KG1 (cell line): Measurements from ENCODE around the gene CPNE5.
"Not testable (repeated sequence)": the region's sequence is repeated elsewhere in the genome, so short reads cannot be mapped to it uniquely, and the experiment has no call there.

Experiments
- DNase-seq: peaks from one replicate; lab custom pipeline; 2025; lab: John Stamatoyannopoulos, UW

The CPNE5 gene

GRCh38 chr6:36723992-36724391, 115.3 kb downstream of the CPNE5 start:
- not testable (repeated sequence) for DNase-seq

- no peak for DNase-seq
These were observed 116.4 kb downstream of the CPNE5 start for GRCh38 chr6:36722879-36723278.

DNA sequence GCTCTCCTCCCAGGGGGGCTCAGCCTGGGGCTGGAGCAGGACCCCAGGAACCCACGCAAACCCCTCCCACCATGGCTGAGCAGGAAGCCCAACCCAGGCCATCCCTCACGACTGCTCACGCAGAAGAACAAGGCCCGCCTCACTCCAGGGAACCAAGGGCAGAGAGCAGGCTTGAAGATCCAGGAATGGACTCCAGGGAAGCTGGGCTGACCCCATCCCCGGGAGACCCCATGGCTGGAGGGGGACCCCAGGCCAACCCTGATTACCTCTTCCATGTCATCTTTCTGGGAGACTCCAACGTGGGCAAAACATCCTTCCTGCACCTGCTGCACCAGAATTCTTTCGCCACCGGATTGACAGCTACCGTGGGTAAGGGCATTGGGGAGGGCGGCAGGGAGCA, 116.9 kb downstream of the CPNE5 start:
- no peak for DNase-seq

- no peak for DNase-seq
These were observed 117.7 kb downstream of the CPNE5 start for GRCh38 chr6:36721369-36722140.

- no peak for DNase-seq
These were observed 118.7 kb downstream of the CPNE5 start for GRCh38 chr6:36720251-36721141.

GRCh38 chr6:36719126-36719525, 120.1 kb downstream of the CPNE5 start:
- no peak for DNase-seq

DNA sequence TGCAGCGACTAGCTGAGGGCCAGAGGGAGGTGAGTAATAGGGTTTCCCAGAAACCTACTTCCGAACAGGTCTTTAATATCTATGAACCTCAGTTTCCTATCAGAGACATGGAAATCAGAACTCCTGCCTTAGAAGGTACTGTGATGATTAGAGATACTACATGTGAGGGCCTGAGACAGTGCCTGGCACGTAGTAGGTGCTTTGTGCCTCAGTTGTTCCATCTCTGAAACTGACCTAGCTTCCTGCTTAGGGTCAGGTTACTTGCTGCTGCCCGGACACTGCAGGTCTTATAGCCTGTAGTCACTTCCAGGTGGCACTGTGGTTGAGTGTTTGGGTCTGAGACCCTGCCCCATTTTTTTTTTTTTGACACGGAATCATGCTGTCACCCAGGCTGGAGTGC, 120.7 kb downstream of the CPNE5 start:
- DNase-seq: no peak

DNA sequence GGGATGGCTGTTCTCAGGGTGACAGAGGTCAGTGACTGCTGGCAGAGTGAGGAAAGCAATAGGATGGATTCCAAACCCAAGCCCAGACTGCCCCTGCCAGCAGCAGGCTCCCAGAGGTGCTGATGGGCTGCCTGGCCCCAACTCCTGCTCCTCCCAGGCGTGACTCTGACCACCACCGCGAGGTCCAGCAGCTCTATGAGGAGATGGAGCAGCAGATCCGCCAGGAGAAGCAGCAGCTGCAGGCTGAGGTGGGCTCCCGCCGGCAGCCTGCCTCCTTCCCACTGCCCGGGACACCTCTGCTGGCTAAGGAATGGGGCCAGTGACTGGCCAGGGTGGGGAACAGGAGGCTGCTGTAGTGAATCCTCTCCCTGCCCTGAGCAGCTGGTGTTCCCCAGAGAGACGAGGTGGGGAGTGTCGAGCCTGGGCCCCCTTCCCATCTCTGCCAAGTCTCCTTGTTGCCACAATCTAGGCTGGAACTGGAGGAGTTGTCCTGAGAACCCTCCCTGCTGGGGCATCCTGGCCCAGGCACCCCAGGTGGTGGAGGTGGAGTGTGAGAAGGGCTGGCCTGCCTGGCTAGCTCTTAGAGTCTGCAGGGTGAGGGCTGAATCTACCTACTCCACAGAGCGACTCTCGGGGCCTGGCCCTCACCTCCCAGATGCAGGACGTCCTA, 121.2 kb downstream of the CPNE5 start:
- no peak for DNase-seq

GRCh38 chr6:36717231-36717825, 121.9 kb downstream of the CPNE5 start:
- no peak for DNase-seq

DNA sequence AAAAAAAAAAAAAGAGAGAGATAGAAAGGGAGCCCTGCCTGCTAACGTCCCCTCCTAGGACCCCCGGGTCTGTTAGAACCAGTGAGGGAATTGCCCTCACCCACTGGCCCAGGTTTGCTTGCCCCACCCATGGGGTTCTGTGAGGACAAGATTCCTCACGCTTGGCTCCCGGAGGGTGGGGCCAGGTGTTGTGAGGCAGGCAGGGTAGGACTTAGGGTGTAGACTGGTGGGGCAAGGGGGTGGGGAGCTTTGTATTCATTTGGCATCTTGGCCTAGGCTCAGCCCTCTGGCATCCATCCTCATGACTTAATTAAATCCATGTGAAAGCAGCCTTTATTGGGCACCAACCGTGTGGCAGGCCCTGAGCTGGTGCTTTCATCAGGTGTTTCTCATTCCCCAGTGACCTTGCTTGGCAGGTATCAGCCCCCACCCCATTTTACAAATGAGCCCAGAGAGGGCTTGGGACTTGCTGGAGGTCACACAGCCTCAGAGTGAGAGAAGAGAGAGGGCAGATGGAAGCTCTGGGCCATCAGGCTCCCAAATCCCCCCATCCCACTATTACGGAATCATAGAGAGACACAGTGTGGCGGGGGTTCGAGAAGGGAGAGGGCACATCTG, 122.7 kb downstream of the CPNE5 start:
- DNase-seq: no peak

- DNase-seq: no peak
These were observed 123.8 kb downstream of the CPNE5 start for GRCh38 chr6:36715469-36715868.

GRCh38 chr6:36714511-36714910, 124.7 kb downstream of the CPNE5 start:
- DNase-seq: no peak

- DNase-seq: no peak
These were observed 125.4 kb downstream of the CPNE5 start for GRCh38 chr6:36713846-36714245.

DNA sequence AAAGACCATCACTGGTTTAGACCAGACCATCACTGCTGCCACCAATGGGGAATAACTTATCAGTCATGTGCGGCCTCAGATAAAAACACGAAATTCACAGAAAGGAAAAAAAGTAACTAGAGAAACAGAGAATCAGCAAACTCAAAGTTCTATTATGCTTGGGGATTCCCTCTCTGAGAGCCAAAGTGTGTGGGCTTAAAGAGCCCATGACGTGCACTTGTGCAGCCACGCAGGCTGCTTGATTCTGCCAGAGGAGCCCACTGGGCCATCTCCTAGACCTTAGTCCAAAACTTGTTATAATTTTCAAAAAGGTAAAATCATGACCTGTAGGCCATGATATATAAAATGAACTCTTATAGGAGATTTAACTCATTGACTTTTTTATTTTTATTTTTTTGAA, 126.4 kb downstream of the CPNE5 start:
- no peak for DNase-seq

DNA sequence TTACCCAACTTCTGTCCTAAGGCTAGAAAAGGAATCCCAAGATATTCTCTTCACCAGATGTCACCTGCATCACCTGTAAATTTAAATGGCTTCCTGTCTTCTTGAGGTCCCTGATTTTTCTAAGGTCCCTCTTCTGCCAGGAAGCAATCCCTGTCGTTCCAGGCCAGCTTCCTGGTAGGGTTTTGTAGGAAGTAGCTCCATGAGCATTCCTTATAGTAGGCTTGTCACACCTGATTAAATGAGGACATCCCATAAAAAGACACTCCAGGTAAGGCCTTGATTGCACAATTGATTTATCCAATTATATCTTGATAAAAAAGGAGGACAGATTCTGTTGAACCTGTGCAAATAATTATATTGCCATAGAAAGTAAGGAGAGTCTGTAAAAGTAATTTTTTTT, 132.9 kb downstream of the CPNE5 start:
- no peak for DNase-seq

DNA sequence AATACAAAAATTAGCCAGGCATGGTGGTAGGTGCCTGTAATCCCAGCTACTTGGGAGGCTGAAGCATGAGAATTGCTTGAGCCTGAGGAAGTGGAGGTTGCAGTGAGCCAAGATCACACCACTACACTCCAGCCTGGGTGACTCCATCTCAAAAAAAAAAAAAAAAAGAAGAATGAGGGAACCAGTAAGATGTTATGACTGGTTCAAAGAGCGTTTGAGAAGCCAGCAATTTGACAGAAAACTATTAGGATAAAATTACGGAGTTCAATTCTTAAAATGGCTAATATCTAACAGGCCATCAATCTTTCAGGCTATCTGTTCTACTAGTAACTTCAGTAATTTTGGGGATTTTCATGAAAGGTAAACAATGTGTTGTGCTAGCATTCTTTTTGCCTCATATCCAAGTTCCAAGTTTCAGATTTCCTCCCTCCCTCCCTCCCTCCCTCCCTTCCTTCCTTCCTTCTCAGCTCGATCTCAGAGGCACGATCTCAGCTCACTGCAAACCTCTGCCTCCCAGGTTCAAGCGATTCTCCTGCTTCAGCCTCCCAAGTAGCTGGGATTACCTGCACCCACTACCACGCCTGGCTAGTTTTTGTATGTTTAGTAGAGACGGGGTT, 134.2 kb downstream of the CPNE5 start:
- not testable (repeated sequence) for DNase-seq

DNA sequence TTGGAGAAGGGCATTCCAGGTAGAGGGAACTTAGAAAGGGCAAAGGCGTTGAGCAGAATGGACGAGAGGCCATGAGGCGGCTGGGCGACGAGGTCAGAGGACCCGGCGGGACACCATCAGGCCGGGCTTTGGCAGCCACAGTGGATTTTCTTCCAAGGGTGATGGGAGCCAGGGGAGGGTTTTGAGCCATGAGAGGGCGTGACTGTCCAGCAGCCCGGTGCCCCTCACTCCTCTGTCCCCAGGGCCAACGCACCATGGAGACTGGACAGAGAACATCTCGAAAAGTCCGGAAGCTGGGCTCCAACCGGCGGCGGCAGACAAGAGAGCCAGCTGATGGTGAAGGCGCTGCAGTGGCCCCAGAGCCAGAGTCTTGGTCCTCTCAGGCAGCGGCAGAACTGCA, 135.3 kb downstream of the CPNE5 start:
- no peak for DNase-seq

GRCh38 chr6:36703081-36703606, 136.1 kb downstream of the CPNE5 start:
- no peak for DNase-seq

GRCh38 chr6:36702656-36703055, 136.6 kb downstream of the CPNE5 start:
- no peak for DNase-seq

- no peak for DNase-seq
These were observed 137.7 kb downstream of the CPNE5 start for GRCh38 chr6:36701401-36701991.

DNA sequence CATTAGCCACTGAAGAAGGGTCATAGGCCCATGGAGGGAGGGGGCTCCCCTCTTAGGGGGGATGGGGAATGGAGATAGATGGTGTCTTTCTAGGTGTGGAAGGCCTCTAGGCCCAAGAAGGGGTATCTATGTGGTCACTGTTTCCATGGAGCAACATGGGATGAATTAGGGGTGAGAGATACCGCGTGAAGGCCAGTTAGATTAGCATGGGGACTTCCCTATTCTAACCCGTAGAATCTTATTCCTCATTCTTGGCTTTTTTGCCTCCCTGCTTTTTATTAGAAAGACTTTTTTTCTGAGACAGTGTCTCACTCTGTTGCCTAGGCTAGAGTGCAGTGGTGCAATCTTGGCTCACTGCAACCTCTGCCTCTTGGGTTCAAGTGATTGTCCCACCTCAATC, 138.4 kb downstream of the CPNE5 start:
- DNase-seq: no peak
